HepG2 (cell line): ENCODE measurements around the gene TM4SF1. TPM values are rescaled to one million over a fixed set of nuclear protein-coding genes. Genes with fewer than 3 reads are reported as not detected.

Experiments used
- ADNP ChIP-seq: sonication (generic); formaldehyde crosslinking; IDR thresholded peaks from 2 replicates; pipeline ENCODE4 v1.4.0; 2020; ENCODE audit warnings: missing genetic modification reagents
- AGO2 ChIP-seq: fragments of 200-400 bp; formaldehyde crosslinking; optimal IDR thresholded peaks from 2 replicates; pipeline ENCODE3; 2017; ENCODE audit warnings: mild to moderate bottlenecking, low read depth, low read length, moderate library complexity
- BCL6 ChIP-seq: IDR thresholded peaks from 2 replicates; pipeline ENCODE4 v1.6.1; 2016; ENCODE audit warnings: missing genetic modification reagents, missing compliant biosample characterization
- CBX5 ChIP-seq: sonication (generic); formaldehyde crosslinking; IDR thresholded peaks from 2 replicates; pipeline ENCODE4 v1.4.0; 2020; ENCODE audit warnings: missing genetic modification reagents, borderline replicate concordance
- CEBPG ChIP-seq: IDR thresholded peaks from 2 replicates; pipeline ENCODE4 v1.6.1; 2016
- FOSL2 ChIP-seq: sonication (generic); formaldehyde crosslinking; IDR thresholded peaks from 2 replicates; pipeline ENCODE4 v1.4.0; 2020; ENCODE audit warnings: missing genetic modification reagents
- GATAD2A ChIP-seq: IDR thresholded peaks from 2 replicates; pipeline ENCODE4 v1.6.1; 2016
- MED1 ChIP-seq: sonication (generic); formaldehyde crosslinking; IDR thresholded peaks from 2 replicates; pipeline ENCODE4 v1.4.0; 2020; ENCODE audit warnings: missing genetic modification reagents
- MIER3 ChIP-seq: IDR thresholded peaks from 2 replicates; pipeline ENCODE4 v1.6.1; 2016; ENCODE audit warnings: missing compliant biosample characterization, borderline replicate concordance
- POLR2AphosphoS2 ChIP-seq: IDR thresholded peaks from 2 replicates; pipeline ENCODE4 v1.6.1; 2011; ENCODE audit warnings: low read depth, low read length, improper control_type of control experiment
- SAP130 ChIP-seq: IDR thresholded peaks from 2 replicates; pipeline ENCODE4 v1.6.1; 2016; ENCODE audit warnings: low read depth
- SMAD3 ChIP-seq: sonication (generic); formaldehyde crosslinking; IDR thresholded peaks from 2 replicates; pipeline ENCODE4 v1.4.0; 2020; ENCODE audit warnings: missing genetic modification reagents
- SMC3 ChIP-seq: IDR thresholded peaks from 2 replicates; pipeline ENCODE4 v1.6.1; 2011; ENCODE audit warnings: low read length, improper control_type of control experiment
- SOX6 ChIP-seq, 2 experiments: fragments of 450-650 bp in 1 of 2; sonication (generic) in 1 of 2; formaldehyde crosslinking in 1 of 2; IDR thresholded peaks; 2 replicates each; pipeline versions ENCODE4 v1.4.0 to v1.6.1; 2017 to 2020; ENCODE audit warnings: antibody characterized with exemption in 1 of 2, mild to moderate bottlenecking in 1 of 2, missing genetic modification reagents in 1 of 2
- SRSF4 ChIP-seq: fragments of 200-400 bp; formaldehyde crosslinking; IDR thresholded peaks from one replicate; pipeline ENCODE4 v1.6.1; 2018; ENCODE audit warnings: mild to moderate bottlenecking, low read depth, low read length, moderate library complexity; ENCODE audit not compliant: poor library complexity, severe bottlenecking
- SSRP1 ChIP-seq: IDR thresholded peaks from 2 replicates; pipeline ENCODE4 v1.6.1; 2016; ENCODE audit warnings: control low read depth
- STAG1 ChIP-seq: sonication (generic); formaldehyde crosslinking; IDR thresholded peaks from 2 replicates; pipeline ENCODE4 v1.4.0; 2020; ENCODE audit warnings: missing genetic modification reagents
- TGIF2 ChIP-seq: IDR thresholded peaks from 2 replicates; pipeline ENCODE4 v1.6.1; 2016; ENCODE audit warnings: control low read depth, missing compliant biosample characterization
- ZMAT3 ChIP-seq: sonication (generic); formaldehyde crosslinking; conservative IDR thresholded peaks from 2 replicates; pipeline ENCODE4 v1.7.0; 2021; ENCODE audit warnings: missing genetic modification reagents
- ZNF703 ChIP-seq: sonication (generic); formaldehyde crosslinking; IDR thresholded peaks from 2 replicates; pipeline ENCODE4 v1.5.1; 2020; ENCODE audit warnings: missing genetic modification reagents, mild to moderate bottlenecking, moderate library complexity, borderline replicate concordance
- ZNF792 ChIP-seq: IDR thresholded peaks from 2 replicates; pipeline ENCODE4 v1.6.1; 2016
- polyA plus RNA-seq, 8 experiments: library from polyadenylated mRNA; depleted of rRNA in 3 of 8; stranded (reverse) in 7 of 8; unstranded in 1 of 8; fragments of >200 nt; fragmentation: Illumina TruSeq in 4 of 8; extraction: Trizol in 4 of 8; gene quantifications; 2 replicates each; pipeline versions ENCODE4 v1.2.1 to v1.2.3, GENCODE V29; 2011 to 2016; ENCODE audit warnings: low read depth in 4 of 8, missing spikeins in 1 of 8, mixed read lengths in 1 of 8; ENCODE audit not compliant: insufficient read depth in 1 of 8
- total RNA-seq, 5 experiments: library from RNA; depleted of rRNA; stranded (reverse); fragments of >200 nt; fragmentation: Illumina TruSeq; extraction: Trizol; gene quantifications; 2 replicates each; pipeline ENCODE4 v1.2.3, GENCODE V29; 2016; ENCODE audit warnings: low read depth in 1 of 5
- TF ChIP-seq, protein P1 (sequence below): sonication (generic); formaldehyde crosslinking; IDR thresholded peaks from 2 replicates; pipeline ENCODE4 v1.4.0; 2020; ENCODE audit warnings: missing genetic modification reagents
- TF ChIP-seq, protein P2 (sequence below): IDR thresholded peaks from 2 replicates; pipeline ENCODE4 v1.6.1; 2012; ENCODE audit warnings: inconsistent platforms
- TF ChIP-seq, protein P3 (sequence below): IDR thresholded peaks from 2 replicates; pipeline ENCODE4 v1.6.1; 2012; ENCODE audit warnings: low read depth, low read length, improper control_type of control experiment
- TF ChIP-seq, protein P4 (sequence below): sonication (generic); formaldehyde crosslinking; IDR thresholded peaks from 2 replicates; pipeline ENCODE4 v1.4.0; 2020; ENCODE audit warnings: missing genetic modification reagents

TM4SF1 gene
- total and polyA plus RNA-seq, 2 of the 13 experiments (the other 11 are each of a cell fraction or from before 2014, with no cell fraction given) = 431 to 1,359 TPM

DNA sequence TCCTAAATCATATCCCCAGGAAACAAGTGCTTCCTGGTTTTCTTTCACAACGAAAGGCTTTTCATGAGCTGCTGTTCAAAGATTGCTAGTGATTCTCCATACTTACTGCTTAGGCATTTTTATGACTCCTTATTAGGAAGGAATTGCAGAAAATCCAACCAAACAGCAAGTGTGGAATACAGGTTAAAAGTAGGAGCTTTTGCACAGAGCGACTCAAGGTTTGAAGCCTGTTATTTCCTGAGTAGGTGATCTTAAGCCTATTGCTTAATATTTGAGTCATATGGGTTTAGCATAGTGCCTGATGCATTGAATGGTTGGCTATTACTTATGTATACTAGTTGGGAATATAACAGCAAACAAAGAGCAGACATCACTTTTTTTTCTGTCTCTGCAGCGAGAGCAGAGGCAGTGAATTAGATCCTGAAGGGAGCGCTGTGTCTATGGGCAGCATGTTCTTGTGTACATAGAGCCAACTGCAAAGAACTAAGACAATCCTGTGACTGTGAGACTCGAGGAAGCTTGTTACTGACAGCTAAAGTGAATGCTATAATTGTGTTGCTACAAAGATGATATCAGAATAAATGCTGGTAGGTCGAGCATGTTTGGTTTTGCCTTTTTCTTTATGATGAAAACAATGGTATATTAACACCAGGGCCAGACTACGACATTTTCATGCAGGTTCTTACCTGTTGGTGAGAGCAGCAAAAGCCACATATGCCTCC is 6.3 kb downstream of the TM4SF1 start (continued):
- TF ChIP-seq, protein P1, sequence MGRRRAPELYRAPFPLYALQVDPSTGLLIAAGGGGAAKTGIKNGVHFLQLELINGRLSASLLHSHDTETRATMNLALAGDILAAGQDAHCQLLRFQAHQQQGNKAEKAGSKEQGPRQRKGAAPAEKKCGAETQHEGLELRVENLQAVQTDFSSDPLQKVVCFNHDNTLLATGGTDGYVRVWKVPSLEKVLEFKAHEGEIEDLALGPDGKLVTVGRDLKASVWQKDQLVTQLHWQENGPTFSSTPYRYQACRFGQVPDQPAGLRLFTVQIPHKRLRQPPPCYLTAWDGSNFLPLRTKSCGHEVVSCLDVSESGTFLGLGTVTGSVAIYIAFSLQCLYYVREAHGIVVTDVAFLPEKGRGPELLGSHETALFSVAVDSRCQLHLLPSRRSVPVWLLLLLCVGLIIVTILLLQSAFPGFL (CRISPR knock-in tag) = no peak
- peak; percentile 57 for TF ChIP-seq AGO2
- 0 out of 2 replicates have a peak, but pooled peaks have one; percentile 55 for TF ChIP-seq TGIF2 (CRISPR knock-in tag)
- peak; percentile 85 for TF ChIP-seq POLR2AphosphoS2
- peak; percentile 46 for TF ChIP-seq SAP130
- TF ChIP-seq ZNF703 (CRISPR knock-in tag) = 0 out of 2 replicates have a peak, but pooled peaks have one; percentile 71
- peak; percentile 20; the same call in 1 of the 2 replicates for TF ChIP-seq SMC3
- peak; percentile 46; the same call in 1 of the 2 replicates for TF ChIP-seq CEBPG (CRISPR knock-in tag)
- no peak for TF ChIP-seq ZMAT3 (CRISPR knock-in tag)
- peak; percentile 46; the same call in 1 of the 2 replicates for TF ChIP-seq ZNF792 (CRISPR knock-in tag)
- 0 out of 2 replicates have a peak, but pooled peaks have one; percentile 11 for TF ChIP-seq FOSL2 (CRISPR knock-in tag)
- 0 out of 2 replicates have a peak, but pooled peaks have one; percentile 42 for TF ChIP-seq CBX5
- TF ChIP-seq, protein P2, sequence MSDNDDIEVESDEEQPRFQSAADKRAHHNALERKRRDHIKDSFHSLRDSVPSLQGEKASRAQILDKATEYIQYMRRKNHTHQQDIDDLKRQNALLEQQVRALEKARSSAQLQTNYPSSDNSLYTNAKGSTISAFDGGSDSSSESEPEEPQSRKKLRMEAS = peak; percentile 59; the same call in 1 of the 2 replicates
- no peak for TF ChIP-seq SOX6 (IDR thresholded peaks at IDR 0.05)
- TF ChIP-seq SOX6 (CRISPR knock-in tag; IDR thresholded peaks at IDR 0.05) = peak; percentile 42; the same call in 1 of the 2 replicates
- TF ChIP-seq SMAD3 (CRISPR knock-in tag) = no peak
- TF ChIP-seq GATAD2A (CRISPR knock-in tag) = peak; percentile 43
- TF ChIP-seq ADNP (CRISPR knock-in tag) = no peak
- TF ChIP-seq SSRP1 (CRISPR knock-in tag) = 0 out of 2 replicates have a peak, but pooled peaks have one; percentile 67
- peak; percentile 49; the same call in 1 of the 2 replicates for TF ChIP-seq MED1 (CRISPR knock-in tag)
- TF ChIP-seq, protein P3, sequence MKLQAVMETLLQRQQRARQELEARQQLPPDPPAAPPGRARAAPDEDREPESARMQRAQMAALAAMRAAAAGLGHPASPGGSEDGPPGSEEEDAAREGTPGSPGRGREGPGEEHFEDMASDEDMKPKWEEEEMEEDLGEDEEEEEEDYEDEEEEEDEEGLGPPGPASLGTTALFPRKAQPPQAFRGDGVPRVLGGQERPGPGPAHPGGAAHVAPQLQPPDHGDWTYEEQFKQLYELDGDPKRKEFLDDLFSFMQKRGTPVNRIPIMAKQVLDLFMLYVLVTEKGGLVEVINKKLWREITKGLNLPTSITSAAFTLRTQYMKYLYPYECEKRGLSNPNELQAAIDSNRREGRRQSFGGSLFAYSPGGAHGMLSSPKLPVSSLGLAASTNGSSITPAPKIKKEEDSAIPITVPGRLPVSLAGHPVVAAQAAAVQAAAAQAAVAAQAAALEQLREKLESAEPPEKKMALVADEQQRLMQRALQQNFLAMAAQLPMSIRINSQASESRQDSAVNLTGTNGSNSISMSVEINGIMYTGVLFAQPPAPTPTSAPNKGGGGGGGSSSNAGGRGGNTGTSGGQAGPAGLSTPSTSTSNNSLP = peak; percentile 20; the same call in 1 of the 2 replicates
- peak; percentile 15; the same call in 1 of the 2 replicates for TF ChIP-seq STAG1 (CRISPR knock-in tag)
- TF ChIP-seq, protein P4, sequence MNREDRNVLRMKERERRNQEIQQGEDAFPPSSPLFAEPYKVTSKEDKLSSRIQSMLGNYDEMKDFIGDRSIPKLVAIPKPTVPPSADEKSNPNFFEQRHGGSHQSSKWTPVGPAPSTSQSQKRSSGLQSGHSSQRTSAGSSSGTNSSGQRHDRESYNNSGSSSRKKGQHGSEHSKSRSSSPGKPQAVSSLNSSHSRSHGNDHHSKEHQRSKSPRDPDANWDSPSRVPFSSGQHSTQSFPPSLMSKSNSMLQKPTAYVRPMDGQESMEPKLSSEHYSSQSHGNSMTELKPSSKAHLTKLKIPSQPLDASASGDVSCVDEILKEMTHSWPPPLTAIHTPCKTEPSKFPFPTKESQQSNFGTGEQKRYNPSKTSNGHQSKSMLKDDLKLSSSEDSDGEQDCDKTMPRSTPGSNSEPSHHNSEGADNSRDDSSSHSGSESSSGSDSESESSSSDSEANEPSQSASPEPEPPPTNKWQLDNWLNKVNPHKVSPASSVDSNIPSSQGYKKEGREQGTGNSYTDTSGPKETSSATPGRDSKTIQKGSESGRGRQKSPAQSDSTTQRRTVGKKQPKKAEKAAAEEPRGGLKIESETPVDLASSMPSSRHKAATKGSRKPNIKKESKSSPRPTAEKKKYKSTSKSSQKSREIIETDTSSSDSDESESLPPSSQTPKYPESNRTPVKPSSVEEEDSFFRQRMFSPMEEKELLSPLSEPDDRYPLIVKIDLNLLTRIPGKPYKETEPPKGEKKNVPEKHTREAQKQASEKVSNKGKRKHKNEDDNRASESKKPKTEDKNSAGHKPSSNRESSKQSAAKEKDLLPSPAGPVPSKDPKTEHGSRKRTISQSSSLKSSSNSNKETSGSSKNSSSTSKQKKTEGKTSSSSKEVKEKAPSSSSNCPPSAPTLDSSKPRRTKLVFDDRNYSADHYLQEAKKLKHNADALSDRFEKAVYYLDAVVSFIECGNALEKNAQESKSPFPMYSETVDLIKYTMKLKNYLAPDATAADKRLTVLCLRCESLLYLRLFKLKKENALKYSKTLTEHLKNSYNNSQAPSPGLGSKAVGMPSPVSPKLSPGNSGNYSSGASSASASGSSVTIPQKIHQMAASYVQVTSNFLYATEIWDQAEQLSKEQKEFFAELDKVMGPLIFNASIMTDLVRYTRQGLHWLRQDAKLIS (CRISPR knock-in tag) = 0 out of 2 replicates have a peak, but pooled peaks have one; percentile 23
- TF ChIP-seq SRSF4 = peak; percentile 9
- TF ChIP-seq BCL6 = peak; percentile 57
- peak; percentile 16; the same call in 1 of the 2 replicates for TF ChIP-seq MIER3 (CRISPR knock-in tag)
